Measurements from ENCODE around the gene CHMP6.

Gene CHMP6

DNA sequence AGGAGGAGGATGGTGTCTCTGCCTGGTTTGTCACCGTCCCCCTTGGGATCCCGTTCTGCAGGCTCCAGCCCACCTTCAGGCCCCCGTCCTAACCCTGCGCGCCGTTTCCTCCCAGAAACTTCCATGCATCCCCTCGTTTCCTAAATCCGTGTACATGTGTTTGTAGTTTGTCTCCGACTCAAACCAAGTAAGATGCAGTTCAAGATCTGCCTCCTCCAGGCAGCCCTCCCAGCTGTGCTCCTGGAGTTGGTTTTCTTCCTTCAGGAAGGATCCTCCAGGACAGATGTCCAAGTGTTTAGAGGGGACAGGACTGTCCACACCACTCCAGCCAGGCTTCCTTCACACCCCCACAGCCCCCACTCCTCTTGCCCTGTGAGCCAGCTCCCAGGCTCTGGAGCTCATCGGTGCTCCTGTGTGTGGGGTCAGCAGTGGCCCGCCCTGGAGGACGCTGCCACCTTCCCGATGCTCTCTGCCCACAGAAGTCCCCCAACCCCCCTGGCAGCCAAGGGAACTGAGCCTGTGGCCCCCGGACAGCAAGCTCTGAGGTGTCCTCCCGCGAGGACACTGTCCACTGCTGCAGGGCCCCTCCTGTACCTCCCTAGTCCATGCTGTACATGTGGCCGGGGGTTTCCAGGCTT, 54.6 kb downstream of the CHMP6 start:
- DNase-seq: no peak

DNA sequence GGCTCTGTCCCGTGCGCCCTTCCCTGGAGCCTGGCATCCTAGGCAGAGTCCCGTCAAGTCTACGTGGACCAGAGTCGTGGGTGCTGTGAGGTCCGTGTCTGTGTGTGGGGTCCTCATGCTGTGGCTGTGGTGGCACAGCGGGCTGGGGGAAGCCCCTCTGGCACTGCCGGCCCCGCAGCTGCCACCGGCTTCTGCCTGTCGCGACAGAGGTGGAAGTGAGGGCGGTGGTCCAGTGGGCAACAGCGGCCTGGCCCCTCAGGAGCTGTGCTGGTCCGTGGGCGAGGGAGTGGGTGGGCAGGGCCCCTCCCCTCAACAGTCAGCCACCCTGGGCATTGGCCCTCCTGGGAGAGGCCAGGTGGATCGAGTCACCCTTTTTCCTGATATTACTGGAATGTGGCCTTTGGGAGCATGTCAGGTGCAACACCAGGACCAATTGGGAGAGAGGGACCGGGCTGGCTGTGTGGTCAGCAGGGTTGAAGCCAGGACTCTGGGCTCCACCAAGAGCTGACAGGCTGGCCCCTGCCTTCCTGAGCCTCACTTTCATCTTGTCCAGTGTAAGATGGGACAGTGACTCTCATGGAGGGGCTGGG, 55.2 kb downstream of the CHMP6 start:
- no peak for DNase-seq

DNA sequence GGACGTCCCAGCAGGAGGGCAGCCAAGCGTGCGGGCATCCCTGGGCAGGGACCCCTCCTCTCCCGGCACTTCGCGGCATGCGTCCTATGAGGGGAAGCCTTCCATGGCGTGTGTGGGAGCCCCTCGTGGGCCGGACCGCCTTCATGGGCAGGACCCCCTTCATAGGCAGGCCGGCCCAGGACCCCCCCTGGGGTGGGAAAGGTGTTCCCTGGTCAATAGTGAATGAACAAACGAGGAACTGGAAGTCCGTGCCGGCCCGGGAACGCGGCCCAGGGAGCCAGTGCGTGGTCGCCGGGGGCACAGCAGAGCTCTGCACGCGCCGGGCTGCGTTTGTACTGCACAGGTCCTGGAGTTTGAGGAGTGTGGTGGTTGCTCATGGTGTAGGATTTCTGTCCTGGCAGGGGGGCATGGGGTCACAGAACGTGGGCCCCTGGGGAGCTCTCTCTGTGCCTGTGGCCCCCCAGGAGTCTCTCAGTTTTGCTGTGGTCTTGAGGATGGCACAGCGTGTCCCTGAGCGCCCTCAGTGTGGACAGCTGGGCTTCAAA, 57.3 kb downstream of the CHMP6 start:
- DNase-seq: no peak

DNA sequence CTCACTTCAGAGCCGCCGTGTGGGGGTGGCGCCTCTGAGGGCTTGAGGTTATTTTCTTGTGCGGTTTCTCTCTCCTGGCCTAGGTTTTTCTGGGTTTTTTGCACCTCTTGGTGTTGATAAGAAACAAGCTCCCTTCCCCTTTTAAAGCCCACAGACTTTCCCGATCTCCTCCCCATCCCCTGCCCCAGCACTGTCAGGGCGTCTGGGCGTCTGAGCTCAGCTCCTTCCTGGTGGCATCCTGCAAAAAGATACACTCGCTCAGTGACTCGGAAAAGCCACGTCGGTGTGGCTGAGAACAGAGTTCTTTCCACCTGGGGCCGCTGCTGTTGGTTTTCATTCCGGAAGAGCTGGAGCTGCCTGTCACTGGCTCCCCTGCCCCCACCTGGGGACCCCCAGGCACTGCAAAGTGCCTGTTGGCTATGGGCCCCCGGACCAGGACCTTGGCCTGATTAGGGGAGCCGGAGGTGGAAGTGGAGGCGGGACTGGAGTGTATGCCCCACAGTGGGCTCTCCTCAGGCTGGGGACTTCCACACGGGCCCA, 57.8 kb downstream of the CHMP6 start:
- DNase-seq: peak; percentile 22
